Measurements from ENCODE around the gene TCF19.
"Not testable (repeated sequence)": the region's sequence is repeated elsewhere in the genome, so short reads cannot be mapped to it uniquely, and the experiment has no call there.

DNA sequence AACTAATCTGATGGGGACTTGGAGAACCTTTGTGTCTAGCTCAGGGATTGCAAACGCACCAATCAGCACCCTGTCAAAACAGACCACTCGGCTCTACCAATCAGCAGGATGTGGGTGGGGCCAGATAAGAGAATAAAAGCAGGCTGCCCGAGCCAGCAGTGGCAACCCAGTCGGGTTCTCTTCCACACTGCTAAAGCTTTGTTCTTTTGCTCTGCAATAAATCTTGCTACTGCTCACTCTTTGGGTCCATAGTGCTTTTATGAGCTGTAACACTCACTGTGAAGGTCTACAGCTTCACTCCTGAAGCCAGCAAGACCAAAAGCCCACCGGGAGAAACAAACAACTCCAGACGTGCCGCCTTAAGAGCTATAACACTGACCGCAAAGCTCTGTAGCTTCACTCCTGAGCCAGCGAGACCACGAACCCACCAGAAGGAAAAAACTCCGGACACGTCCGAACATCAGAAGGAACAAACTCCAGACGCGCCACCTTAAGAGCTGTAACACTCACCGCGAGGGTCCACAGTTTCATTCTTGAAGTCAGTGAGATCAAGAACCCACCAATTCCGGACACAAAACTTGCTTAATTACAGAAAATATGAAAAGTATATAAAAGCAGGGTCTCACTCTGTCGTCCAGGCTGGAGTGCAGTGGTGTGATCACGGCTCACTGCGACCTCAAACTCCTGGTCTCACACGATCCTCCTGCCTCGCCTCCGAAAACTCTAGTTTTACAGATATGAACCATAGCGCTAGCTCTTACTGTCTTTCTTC, 38.0 kb downstream of the TCF19 start:
- not testable (repeated sequence) for TF ChIP-seq CTCF (IDR thresholded peaks at IDR 0.05; ENCODE audit: low read depth, low read length); EZH2phosphoT487 (IDR thresholded peaks at IDR 0.05; ENCODE audit: low read depth)

Data from OCI-LY3 (cell line).